Measurements from ENCODE around the gene GRM8.

- TF ChIP-seq CTCF (IDR thresholded peaks at IDR 0.05) (no peak), POLR2AphosphoS5 (IDR thresholded peaks at IDR 0.05) (no peak)
Measured at GRCh38 chr7:126716321-126716720, 536.4 kb downstream of the GRM8 start.
